Trophoblast cell (in vitro differentiated cells and primary cell): ENCODE results near the gene DNAJA4.

Experiments used
- DNase-seq, 2 donors: peaks; one replicate each; pipeline ENCODE4 v3.0.0-alpha.2; 2016
- H2AFZ ChIP-seq: 2 replicates; pipeline ENCODE4 v1.6.1; 2013; ENCODE audit warnings: low read length, moderate library complexity, mild to moderate bottlenecking; ENCODE audit not compliant: insufficient read depth, poor library complexity
- H2AK5ac ChIP-seq: 2 replicates; pipeline ENCODE4 v1.6.1; 2013; ENCODE audit warnings: mild to moderate bottlenecking, low read length
- H2BK120ac ChIP-seq: 2 replicates; pipeline ENCODE4 v1.6.1; 2013; ENCODE audit warnings: low read length, mild to moderate bottlenecking, moderate library complexity; ENCODE audit not compliant: insufficient read depth, poor library complexity
- H2BK12ac ChIP-seq: 2 replicates; pipeline ENCODE4 v1.6.1; 2013; ENCODE audit warnings: mild to moderate bottlenecking, low read length, moderate library complexity
- H2BK5ac ChIP-seq: 2 replicates; pipeline ENCODE4 v1.6.1; 2013; ENCODE audit warnings: low read length, low read depth, moderate library complexity, mild to moderate bottlenecking; ENCODE audit not compliant: poor library complexity
- H3K14ac ChIP-seq: 2 replicates; pipeline ENCODE4 v1.6.1; 2013; ENCODE audit warnings: mild to moderate bottlenecking, low read length
- H3K18ac ChIP-seq: 2 replicates; pipeline ENCODE4 v1.6.1; 2013; ENCODE audit warnings: mild to moderate bottlenecking, low read length
- H3K23ac ChIP-seq: 2 replicates; pipeline ENCODE4 v1.6.1; 2013; ENCODE audit warnings: low read length
- H3K27ac ChIP-seq: 2 replicates; pipeline ENCODE4 v1.5.1; 2013; ENCODE audit warnings: low read depth, mild to moderate bottlenecking, inconsistent platforms, low read length, moderate library complexity
- H3K27me3 ChIP-seq: 2 replicates; pipeline ENCODE4 v1.6.1; 2013; ENCODE audit warnings: inconsistent platforms, mild to moderate bottlenecking, low read length, moderate library complexity; ENCODE audit not compliant: insufficient read depth
- H3K36me3 ChIP-seq, 2 experiments: 1 replicate in 1 of 2; 2 replicates in 1 of 2; pipeline ENCODE4 v1.6.1; 2013; ENCODE audit warnings: low read length in 2 of 2, mild to moderate bottlenecking in 2 of 2, moderate library complexity in 1 of 2; ENCODE audit not compliant: insufficient read depth in 2 of 2, control insufficient read depth in 1 of 2
- H3K4ac ChIP-seq: 2 replicates; pipeline ENCODE4 v1.6.1; 2013; ENCODE audit warnings: low read depth, mild to moderate bottlenecking, low read length, moderate library complexity
- H3K4me1 ChIP-seq, 2 experiments: 1 replicate in 1 of 2; 2 replicates in 1 of 2; pipeline ENCODE4 v1.6.1; 2013; ENCODE audit warnings: low read length in 2 of 2, mild to moderate bottlenecking in 2 of 2, moderate library complexity in 1 of 2; ENCODE audit not compliant: insufficient read depth in 2 of 2, control insufficient read depth in 1 of 2
- H3K4me2 ChIP-seq: 2 replicates; pipeline ENCODE4 v1.6.1; 2013; ENCODE audit warnings: inconsistent platforms, mild to moderate bottlenecking, low read length, moderate library complexity
- H3K4me3 ChIP-seq: 2 replicates; pipeline ENCODE4 v1.5.1; 2013; ENCODE audit warnings: mild to moderate bottlenecking, low read depth, low read length, inconsistent platforms
- H3K79me1 ChIP-seq: one replicate; pipeline ENCODE4 v1.6.1; 2013; ENCODE audit warnings: low read length
- H3K79me2 ChIP-seq: 2 replicates; pipeline ENCODE4 v1.6.1; 2013; ENCODE audit warnings: low read length, mild to moderate bottlenecking; ENCODE audit not compliant: control insufficient read depth, insufficient read depth, poor library complexity
- H3K9ac ChIP-seq: 2 replicates; pipeline ENCODE4 v1.6.1; 2013; ENCODE audit warnings: mild to moderate bottlenecking, low read length
- H3K9me3 ChIP-seq: 2 replicates; pipeline ENCODE4 v1.6.1; 2013; ENCODE audit warnings: low read depth, mild to moderate bottlenecking, control low read depth, inconsistent platforms, low read length; ENCODE audit not compliant: insufficient read depth
- H4K12ac ChIP-seq: 2 replicates; pipeline ENCODE4 v1.6.1; 2013; ENCODE audit warnings: low read depth, mild to moderate bottlenecking, low read length, moderate library complexity
- H4K8ac ChIP-seq: 2 replicates; pipeline ENCODE4 v1.6.1; 2013; ENCODE audit warnings: low read depth, mild to moderate bottlenecking, low read length, moderate library complexity
- H4K91ac ChIP-seq: one replicate; pipeline ENCODE4 v1.6.1; 2013; ENCODE audit warnings: low read depth, mild to moderate bottlenecking, low read length, moderate library complexity
- WGBS: extraction: QIAGEN DNeasy Blood & Tissue Kit; methylation state at CpG from one replicate; pipeline ENCODE4 v1.1.7; 2013; ENCODE audit warnings: missing lambda C conversion rate; ENCODE audit not compliant: insufficient read length, insufficient coverage; ENCODE audit errors: extremely low coverage; 5-methylcytosine and 5-hydroxymethylcytosine counted together

The DNAJA4 gene

GRCh38 chr15:78321786-78322185, 57.4 kb downstream of the DNAJA4 start:
- Histone ChIP-seq H3K9me3 (no peaks in the 10 kb centered on the region), H3K36me3 (no peaks in the 10 kb centered on the region), H3K9ac (no peak overlapping the region), H2BK5ac (no peak overlapping the region), H3K18ac (no peak overlapping the region), H3K4me3 (no peak overlapping the region), H2BK12ac (no peak overlapping the region), H3K79me1 (no peaks in the 10 kb centered on the region), H3K79me2 (no peaks in the 10 kb centered on the region), H4K12ac (no peak overlapping the region), H3K4me2 (no peak overlapping the region), H3K14ac (no peak overlapping the region), H3K27ac (no peak overlapping the region), H3K27me3 (no peaks in the 10 kb centered on the region), H3K4me1 (peaks cover 0 to 3% of the 10 kb centered on the region in 2 experiments), H4K91ac (no peak overlapping the region), H4K8ac (no peak overlapping the region), H2AK5ac (no peak overlapping the region), H3K4ac (no peak overlapping the region), H3K23ac (no peak overlapping the region), H2AFZ (no peak overlapping the region), H2BK120ac (no peak overlapping the region)
- DNase-seq, result no peak
- no CpG with 5 or more reads among the region's 4 CpGs for WGBS

- no peak overlapping the region for H3K9ac ChIP-seq
- H3K4ac ChIP-seq, result no peak overlapping the region
- no CpG with 5 or more reads among the region's 15 CpGs for WGBS
- no peak overlapping the region for H2BK120ac ChIP-seq
- no peaks in the 10 kb centered on the region for H3K27me3 ChIP-seq
- no peak overlapping the region for H2AFZ ChIP-seq
- no peak overlapping the region for H2AK5ac ChIP-seq
- H3K4me1 ChIP-seq, result peaks cover 0 to 3% of the 10 kb centered on the region in 2 experiments
- no peak overlapping the region for H4K91ac ChIP-seq
- H4K12ac ChIP-seq, result no peak overlapping the region
- H3K23ac ChIP-seq, result no peak overlapping the region
- no peaks in the 10 kb centered on the region for H3K36me3 ChIP-seq
- no peak overlapping the region for H2BK12ac ChIP-seq
- DNase-seq, result no peak
- H3K14ac ChIP-seq, result no peak overlapping the region
- no peaks in the 10 kb centered on the region for H3K79me2 ChIP-seq
- no peaks in the 10 kb centered on the region for H3K9me3 ChIP-seq
- H3K4me3 ChIP-seq, result no peak overlapping the region
- H3K79me1 ChIP-seq, result no peaks in the 10 kb centered on the region
- H3K4me2 ChIP-seq, result no peak overlapping the region
- H4K8ac ChIP-seq, result no peak overlapping the region
- H2BK5ac ChIP-seq, result no peak overlapping the region
- no peak overlapping the region for H3K18ac ChIP-seq
- no peak overlapping the region for H3K27ac ChIP-seq
Observed at GRCh38 chr15:78322243-78322642, 57.9 kb downstream of the DNAJA4 start.

- Histone ChIP-seq H4K91ac (no peak overlapping the region), H3K27ac (no peak overlapping the region), H3K14ac (no peak overlapping the region), H3K4me2 (no peak overlapping the region), H2AFZ (no peak overlapping the region), H3K18ac (no peak overlapping the region), H3K23ac (no peak overlapping the region), H4K12ac (no peak overlapping the region), H3K9ac (no peak overlapping the region), H2BK120ac (no peak overlapping the region), H3K79me2 (no peaks in the 10 kb centered on the region), H3K79me1 (no peaks in the 10 kb centered on the region), H2AK5ac (no peak overlapping the region), H2BK12ac (no peak overlapping the region), H4K8ac (no peak overlapping the region), H3K27me3 (no peaks in the 10 kb centered on the region), H3K4ac (no peak overlapping the region), H3K4me1 (peaks cover 0 to 3% of the 10 kb centered on the region in 2 experiments), H3K4me3 (no peak overlapping the region), H3K9me3 (no peaks in the 10 kb centered on the region), H3K36me3 (no peaks in the 10 kb centered on the region), H2BK5ac (no peak overlapping the region)
- DNase-seq, result no peak
- no CpG with 5 or more reads among the region's 19 CpGs for WGBS
Observed at GRCh38 chr15:78322724-78323521, 58.6 kb downstream of the DNAJA4 start.

GRCh38 chr15:78323693-78324092, 59.3 kb downstream of the DNAJA4 start:
- no peak overlapping the region for H3K14ac ChIP-seq
- H2BK12ac ChIP-seq, result no peak overlapping the region
- H2BK120ac ChIP-seq, result no peak overlapping the region
- no peak overlapping the region for H3K9ac ChIP-seq
- H3K23ac ChIP-seq, result no peak overlapping the region
- no peak overlapping the region for H2AFZ ChIP-seq
- H2BK5ac ChIP-seq, result no peak overlapping the region
- H3K9me3 ChIP-seq, result no peaks in the 10 kb centered on the region
- no peak overlapping the region for H3K27ac ChIP-seq
- H4K91ac ChIP-seq, result no peak overlapping the region
- no peaks in the 10 kb centered on the region for H3K79me2 ChIP-seq
- no peak for DNase-seq
- H3K27me3 ChIP-seq, result no peaks in the 10 kb centered on the region
- H3K4me2 ChIP-seq, result no peak overlapping the region
- no peak overlapping the region for H3K4me3 ChIP-seq
- no peak overlapping the region for H2AK5ac ChIP-seq
- H3K18ac ChIP-seq, result no peak overlapping the region
- no peaks in the 10 kb centered on the region for H3K36me3 ChIP-seq
- no peak overlapping the region for H3K4ac ChIP-seq
- WGBS, result no CpG with 5 or more reads among the region's 7 CpGs
- H4K12ac ChIP-seq, result no peak overlapping the region
- H3K79me1 ChIP-seq, result no peaks in the 10 kb centered on the region
- H4K8ac ChIP-seq, result no peak overlapping the region
- H3K4me1 ChIP-seq, result peaks cover 0 to 3% of the 10 kb centered on the region in 2 experiments
